ENCODE measurements around the gene SMIM9.
"Not testable (repeated sequence)": the region's sequence is repeated elsewhere in the genome, so short reads cannot be mapped to it uniquely, and the experiment has no call there.

SMIM9 gene

GRCh38 chrX:154834562-154834961 lies at the start of gene SMIM9:
SMIM9 (minus strand) TSS chrX:154834662; CDS start chrX:154830856, 3,806 bp downstream.
- DNase-seq: no peak

GRCh38 chrX:154884069-154884468 lies 49.6 kb upstream of the SMIM9 start:
- DNase-seq: not testable (repeated sequence)

- no peak for DNase-seq
Measured at GRCh38 chrX:154873329-154873728, 38.9 kb upstream of the SMIM9 start.

- DNase-seq: not testable (repeated sequence)
Measured at GRCh38 chrX:154868522-154868921, 34.1 kb upstream of the SMIM9 start.

- DNase-seq: no peak
Measured at GRCh38 chrX:154855256-154855655, 20.8 kb upstream of the SMIM9 start.

- DNase-seq: no peak
Measured at GRCh38 chrX:154850957-154851611, 16.6 kb upstream of the SMIM9 start.

GRCh38 chrX:154840856-154841255 lies 6.4 kb upstream of the SMIM9 start:
- no peak for DNase-seq

- DNase-seq: no peak
Measured at GRCh38 chrX:154836163-154836562, 1.7 kb upstream of the SMIM9 start.

GRCh38 chrX:154833746-154834274 lies 652 bp downstream of the SMIM9 start:
- no peak for DNase-seq

GRCh38 chrX:154829926-154830442 lies 4.5 kb downstream of the SMIM9 start:
- no peak for DNase-seq

- no peak for DNase-seq
Measured at GRCh38 chrX:154829134-154829533, 5.3 kb downstream of the SMIM9 start.

GRCh38 chrX:154828016-154828408 lies 6.5 kb downstream of the SMIM9 start:
- no peak for DNase-seq

GRCh38 chrX:154827194-154828015 lies 7.1 kb downstream of the SMIM9 start:
- DNase-seq: no peak

- DNase-seq: not testable (repeated sequence)
Measured at GRCh38 chrX:154825586-154825985, 8.9 kb downstream of the SMIM9 start.

GRCh38 chrX:154824638-154825037 lies 9.8 kb downstream of the SMIM9 start:
- no peak for DNase-seq

GRCh38 chrX:154822029-154822428 lies 12.4 kb downstream of the SMIM9 start:
- no peak for DNase-seq

- DNase-seq: no peak
Measured at GRCh38 chrX:154821523-154821922, 12.9 kb downstream of the SMIM9 start.

GRCh38 chrX:154819771-154820341 lies 14.6 kb downstream of the SMIM9 start:
- no peak for DNase-seq

GRCh38 chrX:154818916-154819770 lies 15.3 kb downstream of the SMIM9 start:
- no peak for DNase-seq

GRCh38 chrX:154817048-154817618 lies 17.3 kb downstream of the SMIM9 start:
- DNase-seq: not testable (repeated sequence)

GRCh38 chrX:154816326-154816898 lies 18.1 kb downstream of the SMIM9 start:
- DNase-seq: not testable (repeated sequence)

Data from activated CD4-positive, alpha-beta T cell treated with anti-CD3 and anti-CD28 coated beads, Interleukin-2, amount 50 U/mL, for 48 hours (primary cell).